Measurements from ENCODE around the gene PCDH9.

GRCh38 chr13:66585669-66586203 is 644.4 kb downstream of the PCDH9 start:
- TF ChIP-seq POLR2A (IDR thresholded peaks at IDR 0.05; ENCODE audit: extremely low read depth, insufficient read length) (no peak), MAX (IDR thresholded peaks at IDR 0.05; ENCODE audit: low read depth, low read length) (no peak)
